Kidney (tissue), 14 donors: ENCODE data around the gene CCNI2. TPM values are rescaled to one million over a fixed set of nuclear protein-coding genes. Genes with fewer than 3 reads are reported as not detected.

Source experiments
- DNase-seq, 5 donors: peaks; one replicate each; pipeline ENCODE4 v3.0.0-alpha.2; 2013 to 2020
- FAIRE-seq: peaks from 2 replicates; lab custom pipeline; 2012; peaks lifted over from hg19 to GRCh38; lab: Jason Lieb, UNC
- H3K27ac ChIP-seq, 2 donors: one replicate each; pipeline ENCODE4 v1.7.0; 2013; ENCODE audit warnings: low read depth in 2 of 2, low read length in 2 of 2, inconsistent platforms in 1 of 2
- H3K27me3 ChIP-seq: one replicate; pipeline ENCODE4 v1.7.1; 2013; ENCODE audit warnings: low read length, inconsistent platforms; ENCODE audit not compliant: control insufficient read depth, insufficient read depth
- H3K36me3 ChIP-seq, 3 donors: one replicate each; pipeline versions ENCODE4 v1.7.0 to v1.7.1; 2013; ENCODE audit warnings: low read length in 3 of 3, control low read depth in 1 of 3, inconsistent platforms in 1 of 3; ENCODE audit not compliant: insufficient read depth in 3 of 3, control insufficient read depth in 2 of 3
- H3K4me1 ChIP-seq, 3 donors: one replicate each; pipeline versions ENCODE4 v1.7.0 to v1.7.1; 2013; ENCODE audit warnings: low read length in 3 of 3, inconsistent platforms in 1 of 3, low read depth in 1 of 3; ENCODE audit not compliant: control insufficient read depth in 2 of 3, insufficient read depth in 2 of 3
- H3K4me3 ChIP-seq, 3 donors: one replicate each; pipeline versions ENCODE4 v1.7.0 to v1.8.1; 2013; ENCODE audit warnings: low read length in 3 of 3, control low read depth in 1 of 3, inconsistent platforms in 1 of 3
- H3K9ac ChIP-seq, 3 donors: one replicate each; pipeline versions ENCODE4 v1.7.0 to v1.7.1; 2013; ENCODE audit warnings: low read length in 3 of 3, control low read depth in 1 of 3, inconsistent platforms in 1 of 3
- H3K9me3 ChIP-seq, 3 donors: one replicate each; pipeline versions ENCODE4 v1.7.0 to v1.7.1; 2013; ENCODE audit warnings: low read length in 3 of 3, control low read depth in 1 of 3, inconsistent platforms in 1 of 3; ENCODE audit not compliant: control insufficient read depth in 2 of 3, insufficient read depth in 1 of 3
- CTCF ChIP-seq: IDR thresholded peaks from 3 replicates; pipeline ENCODE4 v1.5.1; 2012; ENCODE audit warnings: mild to moderate bottlenecking, moderate library complexity, borderline replicate concordance; ENCODE audit not compliant: insufficient read depth; ENCODE audit errors: extremely low read depth
- intact Hi-C: fragments of 100-400 bp; cut with DNase I; formaldehyde crosslinking; loops from one replicate; pipeline ENCODE4 v1.11.1; 2022
- polyA plus RNA-seq: library from polyadenylated mRNA; stranded (reverse); fragments of 350-450 nt; fragmentation: Illumina TruSeq; extraction: RNeasy Lipid Tissue Mini Kit (QIAGEN cat#74804); gene quantifications from one replicate; pipeline ENCODE4 v1.2.3, GENCODE V29; 2014; ENCODE audit warnings: low read depth, low replicate concordance; ENCODE audit not compliant: insufficient read depth
- total RNA-seq: library from RNA; stranded (reverse); fragmentation: NEBNext Ultra II Directional; extraction: Animal tissue kit (Norgen Biotek cat#: 25700); gene quantifications from one replicate; pipeline ENCODE4 v1.2.1, GENCODE V29; 2021
- donor health status: control.
- donor health status: control.
- donor health status: control.
- donor health status: control.
- donor health status: control.
- donor health status: DM: yes; HTN: yes; CAD: no.
- donor health status: Normal renal cell carcinoma (clear cell type).

Gene CCNI2
- total and polyA plus RNA-seq, 2 donors from 2014 or later = 3.4 to 3.8 TPM

- Histone ChIP-seq H3K4me1 (peaks cover 0 to 4% (median 0%) of the 10 kb centered on the region in 3 donors), H3K27me3 (peaks cover 12% of the 10 kb centered on the region), H3K4me3 (no peak overlapping the region), H3K9me3 (no peaks in the 10 kb centered on the region), H3K27ac (no peak overlapping the region), H3K36me3 (no peaks in the 10 kb centered on the region), H3K9ac (no peak overlapping the region)
- intact Hi-C loops = no loop called here
- TF ChIP-seq CTCF = no peak
- DNase-seq = no peak
- no peak for FAIRE-seq
Observed at GRCh38 chr5:132742158-132742557, 5.1 kb upstream of the CCNI2 start.

GRCh38 chr5:132742626-132743025, 4.6 kb upstream of the CCNI2 start:
- no peak overlapping the region for H3K27ac ChIP-seq
- no peaks in the 10 kb centered on the region for H3K9me3 ChIP-seq
- FAIRE-seq = no peak
- TF ChIP-seq CTCF = no peak
- intact Hi-C loops = no loop called here
- H3K27me3 ChIP-seq = peaks cover 12% of the 10 kb centered on the region
- no peak overlapping the region for H3K4me3 ChIP-seq
- no peak overlapping the region for H3K9ac ChIP-seq
- H3K36me3 ChIP-seq = no peaks in the 10 kb centered on the region
- no peak for DNase-seq
- H3K4me1 ChIP-seq = peaks cover 0 to 6% (median 0%) of the 10 kb centered on the region in 3 donors

- H3K4me1 ChIP-seq = peaks cover 0 to 4% (median 0%) of the 10 kb centered on the region in 3 donors
- H3K9me3 ChIP-seq = no peaks in the 10 kb centered on the region
- H3K9ac ChIP-seq = no peak overlapping the region
- DNase-seq (no peak), FAIRE-seq (no peak)
- no peaks in the 10 kb centered on the region for H3K36me3 ChIP-seq
- intact Hi-C loops = no loop called here
- no peak overlapping the region for H3K27ac ChIP-seq
- no peak for TF ChIP-seq CTCF
- no peak overlapping the region for H3K4me3 ChIP-seq
- H3K27me3 ChIP-seq = peaks cover 12% of the 10 kb centered on the region
Observed at GRCh38 chr5:132744659-132745058, 2.6 kb upstream of the CCNI2 start.

GRCh38 chr5:132746592-132746953, 653 bp upstream of the CCNI2 start:
- intact Hi-C loops = no loop called here
- no peak for FAIRE-seq
- H3K9ac ChIP-seq = no peak overlapping the region

More at GRCh38 chr5:132746592-132746953, 653 bp upstream of the CCNI2 start:
- DNase-seq = no peak
- no peak overlapping the region for H3K27ac ChIP-seq
- H3K36me3 ChIP-seq = no peaks in the 10 kb centered on the region
- H3K9me3 ChIP-seq = no peaks in the 10 kb centered on the region
- H3K4me3 ChIP-seq = peak overlapping the region; percentile 32 to 62 (median 33)
- peaks cover 12% of the 10 kb centered on the region for H3K27me3 ChIP-seq
- TF ChIP-seq CTCF = no peak
- peaks cover 0 to 6% (median 4%) of the 10 kb centered on the region in 3 donors for H3K4me1 ChIP-seq
